ENCODE data around the gene IL12RB1.

DNA sequence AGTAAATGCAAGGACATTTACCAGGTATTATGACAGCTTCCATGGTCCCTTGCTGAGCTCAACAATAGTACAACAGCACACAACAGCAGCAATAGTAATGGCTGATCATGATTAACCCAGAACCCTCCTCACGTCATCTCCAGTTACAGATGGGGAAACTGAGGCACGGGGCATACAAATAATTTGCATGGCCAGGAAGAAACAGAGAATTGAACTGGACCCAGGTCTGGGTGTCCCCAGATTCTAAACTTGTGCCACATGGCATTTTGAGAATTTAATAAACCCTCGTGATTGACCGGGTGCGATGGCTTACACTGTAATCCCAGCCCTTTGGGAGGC lies 18.0 kb upstream of the IL12RB1 start:
- TF ChIP-seq, protein P1, sequence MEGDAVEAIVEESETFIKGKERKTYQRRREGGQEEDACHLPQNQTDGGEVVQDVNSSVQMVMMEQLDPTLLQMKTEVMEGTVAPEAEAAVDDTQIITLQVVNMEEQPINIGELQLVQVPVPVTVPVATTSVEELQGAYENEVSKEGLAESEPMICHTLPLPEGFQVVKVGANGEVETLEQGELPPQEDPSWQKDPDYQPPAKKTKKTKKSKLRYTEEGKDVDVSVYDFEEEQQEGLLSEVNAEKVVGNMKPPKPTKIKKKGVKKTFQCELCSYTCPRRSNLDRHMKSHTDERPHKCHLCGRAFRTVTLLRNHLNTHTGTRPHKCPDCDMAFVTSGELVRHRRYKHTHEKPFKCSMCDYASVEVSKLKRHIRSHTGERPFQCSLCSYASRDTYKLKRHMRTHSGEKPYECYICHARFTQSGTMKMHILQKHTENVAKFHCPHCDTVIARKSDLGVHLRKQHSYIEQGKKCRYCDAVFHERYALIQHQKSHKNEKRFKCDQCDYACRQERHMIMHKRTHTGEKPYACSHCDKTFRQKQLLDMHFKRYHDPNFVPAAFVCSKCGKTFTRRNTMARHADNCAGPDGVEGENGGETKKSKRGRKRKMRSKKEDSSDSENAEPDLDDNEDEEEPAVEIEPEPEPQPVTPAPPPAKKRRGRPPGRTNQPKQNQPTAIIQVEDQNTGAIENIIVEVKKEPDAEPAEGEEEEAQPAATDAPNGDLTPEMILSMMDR (IDR thresholded peaks at IDR 0.05) = no peak
- TF ChIP-seq POLR2A (IDR thresholded peaks at IDR 0.05) = no peak

All from adrenal gland (tissue), 5 donors.